Measurements from ENCODE around the gene OS9.

The OS9 gene

GRCh38 chr12:57767876-57768275, 73.9 kb downstream of the OS9 start:
- H3K27ac ChIP-seq (ENCODE audit: extremely low read depth, low read depth, low read length) = no peak overlapping the region
- CTCF ChIA-PET = interaction anchor here (0.5 to 3.8 kb wide), 5 partner anchors 9 to 235 kb away, joined by 3 to 26 read pairs (median 4); partner anchors contain the start of gene MARCHF9
- no peak for TF ChIP-seq ZNF19 (tag by site-specific recombination; IDR thresholded peaks at IDR 0.05; ENCODE audit: low read depth)
- TF ChIP-seq ZBTB10 (tag by site-specific recombination; IDR thresholded peaks at IDR 0.05) = no peak
- no peak for TF ChIP-seq ZNF426 (tag by site-specific recombination; IDR thresholded peaks at IDR 0.05)
- TF ChIP-seq BCL11A (tag by site-specific recombination; IDR thresholded peaks at IDR 0.05; ENCODE audit: low read depth) = no peak
- TF ChIP-seq YY2 (tag by site-specific recombination; IDR thresholded peaks at IDR 0.05) = no peak
- TF ChIP-seq ZNF341 (tag by site-specific recombination; IDR thresholded peaks at IDR 0.05; ENCODE audit: low read depth) = no peak
- TF ChIP-seq RBAK (tag by site-specific recombination; IDR thresholded peaks at IDR 0.05) = no peak
- H3K4me1 ChIP-seq (ENCODE audit: control insufficient read depth, insufficient read depth, low read length) = peaks cover 18% of the 10 kb centered on the region
- POLR2A ChIA-PET = interaction anchor here (2.5 kb wide), 1 partner anchor 11 kb away, joined by 8 read pairs; no protein-coding TSS in a partner anchor
- H3K36me3 ChIP-seq (ENCODE audit: control insufficient read depth in 2 of 2, insufficient read depth in 1 of 2, low read length in 2 of 2) = peaks cover 0 to 30% of the 10 kb centered on the region in 2 experiments; a peak in 2 of 3 replicates
- no peak overlapping the region for H3K4me3 ChIP-seq (ENCODE audit: low read depth, low read length)
- no peaks in the 10 kb centered on the region for H3K9me3 ChIP-seq (ENCODE audit: control insufficient read depth, insufficient read depth, low read depth, low read length)

GRCh38 chr12:57769594-57769993, 75.7 kb downstream of the OS9 start:
- Histone ChIP-seq H3K9me3 (ENCODE audit: control insufficient read depth, insufficient read depth, low read depth, low read length) (no peaks in the 10 kb centered on the region), H3K4me3 (ENCODE audit: low read depth, low read length) (no peak overlapping the region), H3K4me1 (ENCODE audit: control insufficient read depth, insufficient read depth, low read length) (peaks cover 21% of the 10 kb centered on the region), H3K27ac (ENCODE audit: extremely low read depth, low read depth, low read length) (no peak overlapping the region), H3K36me3 (ENCODE audit: control insufficient read depth in 2 of 2, insufficient read depth in 1 of 2, low read length in 2 of 2) (peaks cover 5 to 32% of the 10 kb centered on the region in 2 experiments; a peak in 2 of 3 replicates)
- POLR2A ChIA-PET = no interaction called here
- TF ChIP-seq ZNF366 (tag by site-specific recombination; conservative IDR thresholded peaks at IDR 0.05) (no peak), ZNF362 (tag by site-specific recombination; IDR thresholded peaks at IDR 0.05) (no peak), ZNF600 (tag by site-specific recombination; IDR thresholded peaks at IDR 0.05) (peak; percentile 46), ZNF596 (tag by site-specific recombination; IDR thresholded peaks at IDR 0.05) (no peak), ZNF354C (tag by site-specific recombination; IDR thresholded peaks at IDR 0.05; ENCODE audit: borderline replicate concordance, low read depth) (no peak), ZNF26 (tag by site-specific recombination; IDR thresholded peaks at IDR 0.05) (no peak), KLF7 (tag by site-specific recombination; IDR thresholded peaks at IDR 0.05; ENCODE audit: borderline replicate concordance) (no peak), ZNF514 (tag by site-specific recombination; IDR thresholded peaks at IDR 0.05) (no peak)
- CTCF ChIA-PET = interaction anchor here (0.6 to 2.1 kb wide), 2 partner anchors 10 to 103 kb away, joined by 4 to 6 read pairs; no protein-coding TSS in a partner anchor

- POLR2A ChIA-PET = no interaction called here
- CTCF ChIA-PET = interaction anchor here (0.6 to 2.1 kb wide), 3 partner anchors 11 to 134 kb away, joined by 3 to 6 read pairs (median 3); no protein-coding TSS in a partner anchor
- H3K9me3 ChIP-seq (ENCODE audit: control insufficient read depth, insufficient read depth, low read depth, low read length) = no peaks in the 10 kb centered on the region
- H3K4me1 ChIP-seq (ENCODE audit: control insufficient read depth, insufficient read depth, low read length) = peaks cover 21% of the 10 kb centered on the region
- H3K27ac ChIP-seq (ENCODE audit: extremely low read depth, low read depth, low read length) = no peak overlapping the region
- no peak overlapping the region for H3K4me3 ChIP-seq (ENCODE audit: low read depth, low read length)
- H3K36me3 ChIP-seq (ENCODE audit: control insufficient read depth in 2 of 2, insufficient read depth in 1 of 2, low read length in 2 of 2) = peaks cover 5 to 37% of the 10 kb centered on the region in 2 experiments; a peak in 2 of 3 replicates
- TF ChIP-seq ZBTB17 (tag by site-specific recombination; IDR thresholded peaks at IDR 0.05) = no peak
- TF ChIP-seq KLF17 (tag by site-specific recombination; IDR thresholded peaks at IDR 0.05) = no peak
- no peak for TF ChIP-seq ZBTB10 (tag by site-specific recombination; IDR thresholded peaks at IDR 0.05)
- TF ChIP-seq MZF1 (tag by site-specific recombination; IDR thresholded peaks at IDR 0.05; ENCODE audit: borderline replicate concordance) = no peak
- no peak for TF ChIP-seq ZNF623 (tag by site-specific recombination; IDR thresholded peaks at IDR 0.05)
Measured at GRCh38 chr12:57770734-57771133, 76.8 kb downstream of the OS9 start.

Data from HEK293 (cell line).